CD4-positive, alpha-beta memory T cell (primary cell): Measurements from ENCODE around the gene SOX5. TPM values are rescaled to one million over a fixed set of nuclear protein-coding genes. Genes with fewer than 3 reads are reported as not detected.

Source experiments
- CTCF ChIA-PET: fragments of 350-600 bp; sonication (Branson Sonifier 250); formaldehyde crosslinking; loops from one replicate; lab custom pipeline; 2021; ENCODE audit warnings: inconsistent platforms; ENCODE audit not compliant: partially characterized antibody; lab: Charles Lee
- POLR2A ChIA-PET: fragments of 350-600 bp; sonication (Branson Sonifier 250); formaldehyde crosslinking; loops from one replicate; lab custom pipeline; 2021; ENCODE audit not compliant: partially characterized antibody; lab: Charles Lee
- DNase-seq, 5 donors: peaks; one replicate each; pipeline versions ENCODE4 v3.0.0 to v3.0.0-alpha.2; 2020 to 2022; ENCODE audit warnings: mixed read lengths in 1 of 5
- H3K27ac ChIP-seq: one replicate; pipeline ENCODE4 v1.7.0; 2013; ENCODE audit warnings: low read depth, low read length
- H3K27me3 ChIP-seq: 2 replicates; pipeline ENCODE4 v1.7.0; 2013; ENCODE audit warnings: mild to moderate bottlenecking, low read length, moderate library complexity; ENCODE audit not compliant: insufficient read depth
- H3K36me3 ChIP-seq: 2 replicates; pipeline ENCODE4 v1.7.0; 2013; ENCODE audit warnings: mild to moderate bottlenecking, low read length, moderate library complexity; ENCODE audit not compliant: insufficient read depth
- H3K4me1 ChIP-seq: 2 replicates; pipeline ENCODE4 v1.7.0; 2013; ENCODE audit warnings: mild to moderate bottlenecking, low read length, moderate library complexity; ENCODE audit not compliant: insufficient read depth
- H3K4me3 ChIP-seq, 2 donors: one replicate each; pipeline ENCODE4 v1.7.0; 2013; ENCODE audit warnings: low read length in 2 of 2, mild to moderate bottlenecking in 1 of 2
- H3K9me3 ChIP-seq, 2 donors: one replicate each; pipeline ENCODE4 v1.7.0; 2013; ENCODE audit warnings: low read length in 2 of 2, control low read depth in 1 of 2; ENCODE audit not compliant: control insufficient read depth in 1 of 2
- H3K27ac Mint-ChIP-seq, 7 donors: one replicate each; pipeline ENCODE4 v1.8.0; 2020 to 2021; ENCODE audit warnings: mixed read lengths in 7 of 7, mild to moderate bottlenecking in 6 of 7, inconsistent platforms in 3 of 7, moderate library complexity in 3 of 7
- H3K27me3 Mint-ChIP-seq, 2 donors: one replicate each; pipeline ENCODE4 v1.8.0; 2020 to 2021; ENCODE audit warnings: mixed read lengths in 2 of 2
- H3K36me3 Mint-ChIP-seq, 2 donors: one replicate each; pipeline ENCODE4 v1.8.0; 2020 to 2021; ENCODE audit warnings: mixed read lengths in 2 of 2, inconsistent platforms in 1 of 2, mild to moderate bottlenecking in 1 of 2
- H3K4me1 Mint-ChIP-seq, 4 donors: one replicate each; pipeline ENCODE4 v1.8.0; 2020 to 2021; ENCODE audit warnings: mixed read lengths in 4 of 4, mild to moderate bottlenecking in 1 of 4
- H3K4me3 Mint-ChIP-seq, 8 donors: one replicate each; pipeline ENCODE4 v1.8.0; 2020 to 2021; ENCODE audit warnings: mixed read lengths in 8 of 8, mild to moderate bottlenecking in 7 of 8, moderate library complexity in 6 of 8, inconsistent platforms in 3 of 8
- H3K9me3 Mint-ChIP-seq, 8 donors: one replicate each; pipeline ENCODE4 v1.8.0; 2020 to 2021; ENCODE audit warnings: mixed read lengths in 8 of 8, mild to moderate bottlenecking in 5 of 8, inconsistent platforms in 3 of 8, moderate library complexity in 1 of 8
- intact Hi-C: fragments of 100-400 bp; cut with micrococcal nuclease; formaldehyde crosslinking; loops from one replicate; pipeline ENCODE4 v1.15.1; 2023
- polyA plus RNA-seq, 2 donors: library from polyadenylated mRNA; unstranded; fragments of 300-500 nt; fragmentation: Illumina TruSeq; gene quantifications; one replicate each; pipeline ENCODE4 v1.2.3, GENCODE V29; 2021
- total RNA-seq, 2 experiments: library from RNA; stranded (reverse); gene quantifications; one replicate each; pipeline ENCODE4 v1.2.3, GENCODE V29; 2021

Gene SOX5
- total and polyA plus RNA-seq, 4 experiments from 2014 or later: 0.29 TPM; not detected in 3

- H3K4me3 ChIP-seq: no peak overlapping the region
- H3K4me1 ChIP-seq: no peaks in the 10 kb centered on the region
- no peaks in the 10 kb centered on the region for H3K9me3 ChIP-seq
- no peaks in the 10 kb centered on the region for H3K27me3 Mint-ChIP-seq
- no peak overlapping the region for H3K27ac ChIP-seq
- H3K36me3 Mint-ChIP-seq: no peaks in the 10 kb centered on the region
- no peak for DNase-seq
- ChIA-PET POLR2A (no interaction called here), CTCF (no interaction called here)
- H3K36me3 ChIP-seq: no peaks in the 10 kb centered on the region
- H3K9me3 Mint-ChIP-seq: peaks cover 0 to 7% (median 1%) of the 10 kb centered on the region in 8 donors
- H3K4me1 Mint-ChIP-seq: no peaks in the 10 kb centered on the region
- no peaks in the 10 kb centered on the region for H3K27me3 ChIP-seq
- intact Hi-C loops: no loop called here
- no peak overlapping the region for H3K4me3 Mint-ChIP-seq
- H3K27ac Mint-ChIP-seq: no peak overlapping the region
These were observed 294.4 kb downstream of the SOX5 start for GRCh38 chr12:23655112-23655511.

GRCh38 chr12:23648546-23648945, 300.9 kb downstream of the SOX5 start:
- intact Hi-C loops: no loop called here
- POLR2A ChIA-PET: no interaction called here
- H3K9me3 Mint-ChIP-seq: peaks cover 0 to 11% (median 3%) of the 10 kb centered on the region in 8 donors

GRCh38 chr12:23640754-23641153, 308.7 kb downstream of the SOX5 start:
- CTCF ChIA-PET: no interaction called here
- Histone ChIP-seq H3K36me3 (no peaks in the 10 kb centered on the region), H3K4me1 (no peaks in the 10 kb centered on the region), H3K27me3 (no peaks in the 10 kb centered on the region), H3K9me3 (no peaks in the 10 kb centered on the region), H3K4me3 (no peak overlapping the region), H3K27ac (no peak overlapping the region)
- Mint-ChIP-seq H3K9me3 (peaks cover 0 to 8% (median 3%) of the 10 kb centered on the region in 8 donors), H3K4me3 (no peak overlapping the region), H3K27ac (no peak overlapping the region), H3K36me3 (no peaks in the 10 kb centered on the region), H3K27me3 (no peaks in the 10 kb centered on the region), H3K4me1 (no peaks in the 10 kb centered on the region)
- POLR2A ChIA-PET: no interaction called here
- intact Hi-C loops: no loop called here
- no peak for DNase-seq

More at GRCh38 chr12:23648546-23648945, 300.9 kb downstream of the SOX5 start:
- H3K4me3 Mint-ChIP-seq: no peak overlapping the region
- no peaks in the 10 kb centered on the region for H3K36me3 ChIP-seq
- no peaks in the 10 kb centered on the region for H3K9me3 ChIP-seq
- no peaks in the 10 kb centered on the region for H3K27me3 ChIP-seq
- no peak for DNase-seq
- H3K4me1 ChIP-seq: no peaks in the 10 kb centered on the region
- no peak overlapping the region for H3K27ac ChIP-seq
- CTCF ChIA-PET: no interaction called here
- no peak overlapping the region for H3K27ac Mint-ChIP-seq
- H3K4me3 ChIP-seq: no peak overlapping the region
- no peaks in the 10 kb centered on the region for H3K27me3 Mint-ChIP-seq
- H3K4me1 Mint-ChIP-seq: no peaks in the 10 kb centered on the region
- no peaks in the 10 kb centered on the region for H3K36me3 Mint-ChIP-seq

GRCh38 chr12:23634344-23634743, 315.1 kb downstream of the SOX5 start:
- no peak overlapping the region for H3K27ac Mint-ChIP-seq
- CTCF ChIA-PET: no interaction called here

GRCh38 chr12:23631786-23632377, 317.6 kb downstream of the SOX5 start:
- intact Hi-C loops: no loop called here
- Histone ChIP-seq H3K27me3 (no peaks in the 10 kb centered on the region), H3K9me3 (no peaks in the 10 kb centered on the region), H3K27ac (no peak overlapping the region), H3K4me3 (no peak overlapping the region), H3K36me3 (no peaks in the 10 kb centered on the region), H3K4me1 (no peaks in the 10 kb centered on the region)
- Mint-ChIP-seq H3K4me3 (no peak overlapping the region), H3K27ac (no peak overlapping the region), H3K9me3 (peaks cover 0 to 6% (median 0%) of the 10 kb centered on the region in 8 donors), H3K36me3 (no peaks in the 10 kb centered on the region), H3K27me3 (no peaks in the 10 kb centered on the region), H3K4me1 (no peaks in the 10 kb centered on the region)
- POLR2A ChIA-PET: no interaction called here
- CTCF ChIA-PET: no interaction called here
- no peak for DNase-seq

More at GRCh38 chr12:23634344-23634743, 315.1 kb downstream of the SOX5 start:
- POLR2A ChIA-PET: no interaction called here
- no peak for DNase-seq
- H3K36me3 ChIP-seq: no peaks in the 10 kb centered on the region
- no peaks in the 10 kb centered on the region for H3K9me3 ChIP-seq
- H3K4me3 ChIP-seq: no peak overlapping the region
- no peaks in the 10 kb centered on the region for H3K27me3 Mint-ChIP-seq
- no peaks in the 10 kb centered on the region for H3K4me1 ChIP-seq
- intact Hi-C loops: no loop called here
- H3K36me3 Mint-ChIP-seq: no peaks in the 10 kb centered on the region
- H3K4me1 Mint-ChIP-seq: no peaks in the 10 kb centered on the region
- no peaks in the 10 kb centered on the region for H3K27me3 ChIP-seq
- no peak overlapping the region for H3K27ac ChIP-seq
- peaks cover 0 to 6% (median 1%) of the 10 kb centered on the region in 8 donors for H3K9me3 Mint-ChIP-seq
- H3K4me3 Mint-ChIP-seq: no peak overlapping the region

GRCh38 chr12:23630524-23630923, 318.9 kb downstream of the SOX5 start:
- H3K9me3 ChIP-seq: no peaks in the 10 kb centered on the region
- H3K4me1 Mint-ChIP-seq: no peaks in the 10 kb centered on the region
- no peaks in the 10 kb centered on the region for H3K27me3 Mint-ChIP-seq
- H3K27ac ChIP-seq: no peak overlapping the region
- DNase-seq: no peak
- ChIA-PET CTCF (no interaction called here), POLR2A (no interaction called here)
- H3K27ac Mint-ChIP-seq: no peak overlapping the region
- no peaks in the 10 kb centered on the region for H3K27me3 ChIP-seq
- no peak overlapping the region for H3K4me3 Mint-ChIP-seq
- intact Hi-C loops: no loop called here
- H3K36me3 ChIP-seq: no peaks in the 10 kb centered on the region
- H3K4me1 ChIP-seq: no peaks in the 10 kb centered on the region
- H3K9me3 Mint-ChIP-seq: peaks cover 0 to 5% (median 0%) of the 10 kb centered on the region in 8 donors
- H3K36me3 Mint-ChIP-seq: no peaks in the 10 kb centered on the region
- no peak overlapping the region for H3K4me3 ChIP-seq

GRCh38 chr12:23628806-23629205, 320.7 kb downstream of the SOX5 start:
- Mint-ChIP-seq H3K4me1 (no peaks in the 10 kb centered on the region), H3K27me3 (no peaks in the 10 kb centered on the region), H3K36me3 (no peaks in the 10 kb centered on the region), H3K9me3 (peaks cover 0 to 4% (median 1%) of the 10 kb centered on the region in 8 donors), H3K27ac (no peak overlapping the region), H3K4me3 (no peak overlapping the region)
- no peak for DNase-seq
- Histone ChIP-seq H3K36me3 (no peaks in the 10 kb centered on the region), H3K27ac (no peak overlapping the region), H3K4me1 (no peaks in the 10 kb centered on the region), H3K9me3 (no peaks in the 10 kb centered on the region), H3K4me3 (no peak overlapping the region), H3K27me3 (no peaks in the 10 kb centered on the region)
- ChIA-PET CTCF (no interaction called here), POLR2A (no interaction called here)
- intact Hi-C loops: no loop called here
